ENCODE measurements around the gene ZNF282.

GRCh38 chr7:149179241-149179640, 16.1 kb upstream of the ZNF282 start:
- TF ChIP-seq, protein P1, sequence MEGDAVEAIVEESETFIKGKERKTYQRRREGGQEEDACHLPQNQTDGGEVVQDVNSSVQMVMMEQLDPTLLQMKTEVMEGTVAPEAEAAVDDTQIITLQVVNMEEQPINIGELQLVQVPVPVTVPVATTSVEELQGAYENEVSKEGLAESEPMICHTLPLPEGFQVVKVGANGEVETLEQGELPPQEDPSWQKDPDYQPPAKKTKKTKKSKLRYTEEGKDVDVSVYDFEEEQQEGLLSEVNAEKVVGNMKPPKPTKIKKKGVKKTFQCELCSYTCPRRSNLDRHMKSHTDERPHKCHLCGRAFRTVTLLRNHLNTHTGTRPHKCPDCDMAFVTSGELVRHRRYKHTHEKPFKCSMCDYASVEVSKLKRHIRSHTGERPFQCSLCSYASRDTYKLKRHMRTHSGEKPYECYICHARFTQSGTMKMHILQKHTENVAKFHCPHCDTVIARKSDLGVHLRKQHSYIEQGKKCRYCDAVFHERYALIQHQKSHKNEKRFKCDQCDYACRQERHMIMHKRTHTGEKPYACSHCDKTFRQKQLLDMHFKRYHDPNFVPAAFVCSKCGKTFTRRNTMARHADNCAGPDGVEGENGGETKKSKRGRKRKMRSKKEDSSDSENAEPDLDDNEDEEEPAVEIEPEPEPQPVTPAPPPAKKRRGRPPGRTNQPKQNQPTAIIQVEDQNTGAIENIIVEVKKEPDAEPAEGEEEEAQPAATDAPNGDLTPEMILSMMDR (IDR thresholded peaks at IDR 0.05; ENCODE audit: insufficient read depth, low read depth, low read length) = no peak
- TF ChIP-seq EZH2 (IDR thresholded peaks at IDR 0.05; ENCODE audit: insufficient read depth, low read length) = no peak

All from astrocyte (in vitro differentiated cells and primary cell).